HG03097 (cell line): ENCODE results near the gene CASP7.

Experiments
- ATAC-seq: cut with Tn5 transposase; IDR thresholded peaks from one replicate; pipeline ENCODE4 v1.9.1; 2021; ENCODE audit not compliant: unreplicated experiment, low FRiP score

CASP7 gene

GRCh38 chr10:113711142-113711541 is 31.4 kb downstream of the CASP7 start:
- ATAC-seq = no peak

GRCh38 chr10:113712024-113712423 is 32.3 kb downstream of the CASP7 start:
- no peak for ATAC-seq

- ATAC-seq = no peak
Observed at GRCh38 chr10:113712755-113713639, 33.3 kb downstream of the CASP7 start.

GRCh38 chr10:113713640-113713982 is 33.9 kb downstream of the CASP7 start:
- no peak for ATAC-seq

- no peak for ATAC-seq
Observed at GRCh38 chr10:113716109-113716910, 36.6 kb downstream of the CASP7 start.

GRCh38 chr10:113718969-113719822 is 39.5 kb downstream of the CASP7 start:
- no peak for ATAC-seq

- ATAC-seq = no peak
Observed at GRCh38 chr10:113720386-113720785, 40.7 kb downstream of the CASP7 start.

GRCh38 chr10:113732160-113732881 is 52.6 kb downstream of the CASP7 start:
- no peak for ATAC-seq

GRCh38 chr10:113732966-113733365 is 53.3 kb downstream of the CASP7 start:
- ATAC-seq = no peak

GRCh38 chr10:113733635-113734034 is 53.9 kb downstream of the CASP7 start:
- ATAC-seq = no peak

GRCh38 chr10:113735913-113736312 is 56.2 kb downstream of the CASP7 start:
- ATAC-seq = peak; percentile 89

- ATAC-seq = no peak
Observed at GRCh38 chr10:113736576-113736975, 56.9 kb downstream of the CASP7 start.

GRCh38 chr10:113739031-113739430 is 59.3 kb downstream of the CASP7 start:
- no peak for ATAC-seq

GRCh38 chr10:113739577-113739976 is 59.9 kb downstream of the CASP7 start:
- no peak for ATAC-seq

GRCh38 chr10:113740850-113741249 is 61.1 kb downstream of the CASP7 start:
- no peak for ATAC-seq

- no peak for ATAC-seq
Observed at GRCh38 chr10:113742466-113742865, 62.8 kb downstream of the CASP7 start.

GRCh38 chr10:113743594-113743993 is 63.9 kb downstream of the CASP7 start:
- no peak for ATAC-seq

- no peak for ATAC-seq
Observed at GRCh38 chr10:113745374-113745773, 65.7 kb downstream of the CASP7 start.

- ATAC-seq = no peak
Observed at GRCh38 chr10:113746217-113746957, 66.7 kb downstream of the CASP7 start.
